ENCODE measurements around the gene CYP2D6. TPM values are rescaled to one million over a fixed set of nuclear protein-coding genes. Genes with fewer than 3 reads are reported as not detected.
"Not testable (repeated sequence)": the region's sequence is repeated elsewhere in the genome, so short reads cannot be mapped to it uniquely, and the experiment has no call there.

The CYP2D6 gene
- total RNA-seq: 10 to 100 TPM in 3 of 5 donors, under 1 TPM in 2; 0.72 to 22.8 (median 11.9) TPM
- 1 to 10 TPM in 2 of 3 donors, under 1 TPM in 1; 1.00 to 5.2 (median 1.5) TPM for polyA plus RNA-seq
- long read RNA-seq, donor 1: 0 reads
- long read RNA-seq, donor 2: 0 reads
- long read RNA-seq, donor 3: 0 reads
- long read RNA-seq, donor 4: 0 reads
- long read RNA-seq, donor 5: 0 reads
- long read RNA-seq, donor 6: 0 reads
- long read RNA-seq, donor 7: 0 reads
- long read RNA-seq, donor 8: 0 reads
- long read RNA-seq, donor 9: 0 reads
- long read RNA-seq, donor 10: 0 reads

DNA sequence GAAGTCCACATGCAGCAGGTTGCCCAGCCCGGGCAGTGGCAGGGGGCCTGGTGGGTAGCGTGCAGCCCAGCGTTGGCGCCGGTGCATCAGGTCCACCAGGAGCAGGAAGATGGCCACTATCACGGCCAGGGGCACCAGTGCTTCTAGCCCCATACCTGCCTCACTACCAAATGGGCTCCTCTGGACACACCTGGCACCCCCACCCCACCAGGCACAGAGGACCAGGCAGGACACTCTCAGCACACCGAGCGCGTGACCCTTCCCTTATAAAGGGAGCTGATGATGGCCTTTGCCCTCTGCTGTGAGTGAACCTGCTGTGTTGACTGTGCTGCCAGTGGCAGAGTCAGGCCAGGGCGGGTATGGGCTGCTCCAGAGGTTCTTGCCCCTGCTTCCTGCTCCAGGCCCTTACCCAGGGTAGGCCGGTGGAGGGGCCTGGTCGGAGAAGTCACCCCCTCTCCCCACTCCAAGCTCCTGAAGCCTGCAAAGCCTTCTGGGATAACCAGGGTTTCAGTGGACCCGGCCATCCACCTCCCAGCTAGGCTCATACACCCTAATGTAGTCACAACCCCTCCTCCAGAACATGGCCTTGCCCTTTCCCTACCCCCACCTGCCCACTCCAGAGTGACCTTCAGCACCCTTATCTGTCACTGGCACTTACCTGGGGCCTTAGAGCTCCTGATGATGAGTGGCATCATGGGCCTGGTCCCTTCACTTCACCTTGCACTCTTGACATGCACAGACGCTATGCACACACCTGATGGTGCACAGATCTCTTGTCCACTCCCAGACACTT lies at the start of gene CYP2D6:
CYP2D6 (minus strand) TSS at position 172 of the 793 bp plus-strand sequence; CDS start at position 153, 19 bp downstream.
- H3K27ac ChIP-seq; DNase-seq; H3K36me3 ChIP-seq; H3K4me1 ChIP-seq; H3K9me3 ChIP-seq; intact Hi-C loops (cut with DNase I; ENCODE audit: low total_unique reads); H3K4me3 ChIP-seq; H3K27me3 ChIP-seq: not testable (repeated sequence)
- 69 to 78% (median 72%) methylated on average over 13 to 14 of the region's 14 CpGs for WGBS, 5 donors

DNA sequence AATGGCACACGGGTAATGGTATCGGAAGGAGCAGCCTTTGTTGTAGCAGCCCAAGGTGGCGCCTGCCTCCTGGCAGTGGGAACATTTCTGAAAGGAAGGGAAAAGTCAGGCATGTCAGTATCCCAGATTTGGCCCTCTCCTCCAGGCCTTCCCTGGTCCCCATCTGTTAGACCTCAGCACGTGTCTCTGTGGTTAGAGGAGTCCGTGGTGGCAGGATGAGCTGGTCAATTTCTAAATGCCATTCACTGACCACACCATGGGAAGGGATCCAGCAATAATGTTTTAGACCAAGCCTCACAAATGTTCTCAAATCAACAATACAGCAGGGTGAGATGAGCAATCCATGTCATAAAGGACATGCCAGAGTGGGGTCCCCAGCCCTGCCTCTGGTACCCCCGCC lies 49.0 kb upstream of the CYP2D6 start:
- TF ChIP-seq, protein P1, sequence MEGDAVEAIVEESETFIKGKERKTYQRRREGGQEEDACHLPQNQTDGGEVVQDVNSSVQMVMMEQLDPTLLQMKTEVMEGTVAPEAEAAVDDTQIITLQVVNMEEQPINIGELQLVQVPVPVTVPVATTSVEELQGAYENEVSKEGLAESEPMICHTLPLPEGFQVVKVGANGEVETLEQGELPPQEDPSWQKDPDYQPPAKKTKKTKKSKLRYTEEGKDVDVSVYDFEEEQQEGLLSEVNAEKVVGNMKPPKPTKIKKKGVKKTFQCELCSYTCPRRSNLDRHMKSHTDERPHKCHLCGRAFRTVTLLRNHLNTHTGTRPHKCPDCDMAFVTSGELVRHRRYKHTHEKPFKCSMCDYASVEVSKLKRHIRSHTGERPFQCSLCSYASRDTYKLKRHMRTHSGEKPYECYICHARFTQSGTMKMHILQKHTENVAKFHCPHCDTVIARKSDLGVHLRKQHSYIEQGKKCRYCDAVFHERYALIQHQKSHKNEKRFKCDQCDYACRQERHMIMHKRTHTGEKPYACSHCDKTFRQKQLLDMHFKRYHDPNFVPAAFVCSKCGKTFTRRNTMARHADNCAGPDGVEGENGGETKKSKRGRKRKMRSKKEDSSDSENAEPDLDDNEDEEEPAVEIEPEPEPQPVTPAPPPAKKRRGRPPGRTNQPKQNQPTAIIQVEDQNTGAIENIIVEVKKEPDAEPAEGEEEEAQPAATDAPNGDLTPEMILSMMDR (IDR thresholded peaks at IDR 0.05): no peak
- H3K27me3 ChIP-seq: no peaks in the 10 kb centered on the region
- H3K36me3 ChIP-seq: peaks cover 0 to 12% (median 6%) of the 10 kb centered on the region in 4 donors
- peaks cover 10 to 79% (median 48%) of the 10 kb centered on the region in 4 donors for H3K4me1 ChIP-seq
- intact Hi-C loops (cut with DNase I; ENCODE audit: low total_unique reads): no loop called here
- H3K9me3 ChIP-seq: no peaks in the 10 kb centered on the region
- H3K4me3 ChIP-seq: no peak overlapping the region
- 74 to 89% (median 78%) methylated on average over 6 of the region's 6 CpGs for WGBS, 5 donors
- DNase-seq: no peak
- H3K27ac ChIP-seq: peak overlapping the region in 2 of 5 donors; percentile 10 to 74

DNA sequence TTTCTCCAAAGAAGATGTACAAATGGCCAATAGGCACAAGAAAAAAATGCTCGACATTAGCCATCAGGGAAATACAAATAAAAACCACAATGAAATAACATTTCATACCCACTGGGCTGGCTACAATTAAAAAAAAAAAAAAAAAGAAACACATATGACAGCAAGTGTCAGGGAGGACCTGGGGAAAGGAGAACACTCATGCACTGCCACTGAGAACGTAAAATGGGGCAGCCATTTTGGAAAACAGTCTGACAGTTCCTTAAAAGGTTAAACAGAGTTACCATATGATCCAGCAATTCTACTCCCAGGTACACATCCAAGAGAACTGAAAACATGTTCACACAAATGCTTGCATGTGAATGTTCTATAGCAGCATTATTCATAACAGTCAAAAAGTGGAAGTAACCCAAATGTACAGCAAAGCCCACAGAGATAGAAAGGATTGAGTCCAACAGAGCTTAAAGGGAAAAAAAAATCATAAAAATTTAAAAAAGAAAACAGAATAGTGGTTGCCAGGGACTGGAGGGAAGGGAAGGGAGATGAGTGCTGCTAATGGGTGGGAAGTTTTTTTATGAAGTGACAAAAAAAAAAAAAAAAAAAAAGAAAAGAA lies 48.4 kb upstream of the CYP2D6 start:
- DNase-seq: no peak
- Histone ChIP-seq H3K27ac (peak overlapping the region in 2 of 5 donors; percentile 10 to 74), H3K4me3 (no peak overlapping the region), H3K4me1 (peaks cover 10 to 77% (median 45%) of the 10 kb centered on the region in 4 donors), H3K27me3 (no peaks in the 10 kb centered on the region), H3K36me3 (peaks cover 0 to 12% (median 6%) of the 10 kb centered on the region in 4 donors), H3K9me3 (no peaks in the 10 kb centered on the region)
- TF ChIP-seq EP300 (IDR thresholded peaks at IDR 0.05) (no peak), POLR2AphosphoS5 (IDR thresholded peaks at IDR 0.05) (no peak), POLR2A (IDR thresholded peaks at IDR 0.05) (no peak)
- TF ChIP-seq, protein P1 (IDR thresholded peaks at IDR 0.05): no peak
- WGBS, 5 donors: 87 to 93% (median 89%) methylated on average over 2 of the region's 2 CpGs
- intact Hi-C loops (cut with DNase I; ENCODE audit: low total_unique reads): no loop called here

DNA sequence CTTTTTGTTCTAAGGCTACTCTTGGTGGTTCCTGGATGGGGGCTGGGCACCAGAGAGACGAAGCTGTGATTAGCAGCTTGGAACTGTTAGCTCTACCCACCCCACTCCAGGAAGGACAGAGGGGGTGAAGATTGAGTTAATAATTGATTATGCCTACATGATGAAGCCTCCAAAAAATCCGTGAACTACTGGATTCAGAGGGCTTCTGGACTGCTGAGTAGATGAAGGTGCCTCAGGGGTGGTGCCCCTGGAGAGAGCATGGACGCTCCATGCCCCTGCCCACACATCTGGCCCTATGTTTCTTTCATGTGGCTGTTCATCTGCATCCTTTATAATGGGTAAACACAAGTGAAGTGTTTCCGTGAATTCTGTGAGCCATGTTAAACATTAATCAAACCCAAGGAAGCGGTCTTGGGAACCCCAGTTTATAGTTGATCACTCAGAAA lies 47.3 kb upstream of the CYP2D6 start:
- 33 to 53% (median 51%) methylated on average over 4 to 5 of the region's 5 CpGs for WGBS, 5 donors
- H3K9me3 ChIP-seq: no peaks in the 10 kb centered on the region
- H3K27ac ChIP-seq: peak overlapping the region in 3 of 5 donors; percentile 2 to 21 (median 17)
- TF ChIP-seq POLR2AphosphoS5 (IDR thresholded peaks at IDR 0.05) (no peak), POLR2A (IDR thresholded peaks at IDR 0.05) (no peak), EP300 (IDR thresholded peaks at IDR 0.05) (no peak)
- TF ChIP-seq, protein P1 (IDR thresholded peaks at IDR 0.05): no peak
- H3K4me3 ChIP-seq: no peak overlapping the region
- peak in 1 of 2 donors; percentile 51 for DNase-seq
- peaks cover 10 to 77% (median 41%) of the 10 kb centered on the region in 4 donors for H3K4me1 ChIP-seq
- intact Hi-C loops (cut with DNase I; ENCODE audit: low total_unique reads): no loop called here
- no peaks in the 10 kb centered on the region for H3K27me3 ChIP-seq
- peaks cover 0 to 12% (median 6%) of the 10 kb centered on the region in 4 donors for H3K36me3 ChIP-seq
